ENCODE results near the gene BMP5.

DNA sequence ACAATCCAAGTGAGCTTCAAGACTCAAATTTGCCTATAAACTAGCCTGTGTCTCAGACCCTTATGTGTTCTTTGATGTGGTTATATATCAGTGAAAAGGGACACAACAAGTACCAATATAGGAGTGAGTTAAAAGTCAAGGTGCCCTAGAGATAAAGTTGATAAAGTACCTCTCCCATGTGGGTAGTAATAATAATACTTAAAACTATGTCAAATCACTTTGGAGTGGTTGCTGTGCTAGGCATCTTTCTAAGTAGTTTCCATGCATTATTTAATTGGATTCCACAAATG is 100.4 kb downstream of the BMP5 start:
- TF ChIP-seq YY1 (IDR thresholded peaks at IDR 0.05; ENCODE audit: insufficient read depth, insufficient read length) (no peak), SUZ12 (IDR thresholded peaks at IDR 0.05; ENCODE audit: extremely low read depth, insufficient read depth, insufficient read length) (no peak)

Measured in NT2/D1 (cell line).